Measurements from ENCODE around the gene GNG3.

GRCh38 chr11:62727165-62727871 is 19.8 kb downstream of the GNG3 start, which contains the start of gene HNRNPUL2:
- TF ChIP-seq, protein P1, sequence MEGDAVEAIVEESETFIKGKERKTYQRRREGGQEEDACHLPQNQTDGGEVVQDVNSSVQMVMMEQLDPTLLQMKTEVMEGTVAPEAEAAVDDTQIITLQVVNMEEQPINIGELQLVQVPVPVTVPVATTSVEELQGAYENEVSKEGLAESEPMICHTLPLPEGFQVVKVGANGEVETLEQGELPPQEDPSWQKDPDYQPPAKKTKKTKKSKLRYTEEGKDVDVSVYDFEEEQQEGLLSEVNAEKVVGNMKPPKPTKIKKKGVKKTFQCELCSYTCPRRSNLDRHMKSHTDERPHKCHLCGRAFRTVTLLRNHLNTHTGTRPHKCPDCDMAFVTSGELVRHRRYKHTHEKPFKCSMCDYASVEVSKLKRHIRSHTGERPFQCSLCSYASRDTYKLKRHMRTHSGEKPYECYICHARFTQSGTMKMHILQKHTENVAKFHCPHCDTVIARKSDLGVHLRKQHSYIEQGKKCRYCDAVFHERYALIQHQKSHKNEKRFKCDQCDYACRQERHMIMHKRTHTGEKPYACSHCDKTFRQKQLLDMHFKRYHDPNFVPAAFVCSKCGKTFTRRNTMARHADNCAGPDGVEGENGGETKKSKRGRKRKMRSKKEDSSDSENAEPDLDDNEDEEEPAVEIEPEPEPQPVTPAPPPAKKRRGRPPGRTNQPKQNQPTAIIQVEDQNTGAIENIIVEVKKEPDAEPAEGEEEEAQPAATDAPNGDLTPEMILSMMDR (IDR thresholded peaks at IDR 0.05), result peak in 1 of 3 experiments; percentile 10
- TF ChIP-seq POLR2A (IDR thresholded peaks at IDR 0.05; ENCODE audit: low read depth) (peak; percentile 91), EP300 (IDR thresholded peaks at IDR 0.05) (no peak)
